GM18508 (cell line): Measurements from ENCODE around the gene P2RX1.

Experiments used
- ATAC-seq: cut with Tn5 transposase; IDR thresholded peaks from one replicate; pipeline ENCODE4 v1.9.1; 2021; ENCODE audit warnings: moderate number of reproducible peaks; ENCODE audit not compliant: insufficient read depth, unreplicated experiment

The P2RX1 gene

DNA sequence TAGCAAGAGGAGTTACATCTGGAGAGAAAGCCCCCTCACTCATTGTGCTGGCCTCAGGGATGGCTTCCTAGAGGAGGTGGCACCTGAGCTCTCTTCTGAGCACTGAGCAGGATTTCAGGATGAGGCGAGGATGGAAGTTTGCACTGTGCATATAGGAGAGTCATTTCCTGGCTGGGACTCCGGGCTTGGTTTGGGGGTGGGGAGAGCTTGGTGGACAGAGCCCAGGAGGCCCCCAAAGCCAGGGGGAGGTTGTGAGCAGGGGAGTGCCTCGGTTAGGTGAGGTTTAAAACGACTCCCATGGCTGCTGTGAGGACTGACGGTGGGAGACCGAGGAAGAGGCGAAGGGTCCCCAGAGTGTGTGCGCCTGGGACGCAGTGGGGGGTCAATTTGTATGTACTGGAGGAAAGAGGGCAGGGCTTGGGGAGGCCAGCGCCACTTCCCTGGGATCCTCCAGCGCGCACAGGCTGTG, 24.6 kb downstream of the P2RX1 start:
- ATAC-seq, result no peak

DNA sequence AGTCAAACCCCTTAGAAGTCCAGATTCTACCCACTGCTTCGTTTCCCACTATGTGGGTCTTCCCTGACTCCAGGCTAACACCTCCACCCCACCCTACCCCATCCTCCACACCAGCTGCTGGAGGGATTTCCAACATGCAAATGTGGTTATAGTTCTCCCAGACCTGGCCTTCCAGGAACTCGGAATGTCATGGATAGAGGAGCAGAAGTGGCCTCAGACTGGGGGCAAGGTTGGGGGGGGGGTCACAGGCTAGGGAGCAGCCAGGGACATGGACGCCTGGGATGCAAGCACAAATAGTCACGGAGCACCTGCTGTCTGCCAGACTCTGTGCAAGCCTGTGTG, 25.4 kb downstream of the P2RX1 start:
- no peak for ATAC-seq

DNA sequence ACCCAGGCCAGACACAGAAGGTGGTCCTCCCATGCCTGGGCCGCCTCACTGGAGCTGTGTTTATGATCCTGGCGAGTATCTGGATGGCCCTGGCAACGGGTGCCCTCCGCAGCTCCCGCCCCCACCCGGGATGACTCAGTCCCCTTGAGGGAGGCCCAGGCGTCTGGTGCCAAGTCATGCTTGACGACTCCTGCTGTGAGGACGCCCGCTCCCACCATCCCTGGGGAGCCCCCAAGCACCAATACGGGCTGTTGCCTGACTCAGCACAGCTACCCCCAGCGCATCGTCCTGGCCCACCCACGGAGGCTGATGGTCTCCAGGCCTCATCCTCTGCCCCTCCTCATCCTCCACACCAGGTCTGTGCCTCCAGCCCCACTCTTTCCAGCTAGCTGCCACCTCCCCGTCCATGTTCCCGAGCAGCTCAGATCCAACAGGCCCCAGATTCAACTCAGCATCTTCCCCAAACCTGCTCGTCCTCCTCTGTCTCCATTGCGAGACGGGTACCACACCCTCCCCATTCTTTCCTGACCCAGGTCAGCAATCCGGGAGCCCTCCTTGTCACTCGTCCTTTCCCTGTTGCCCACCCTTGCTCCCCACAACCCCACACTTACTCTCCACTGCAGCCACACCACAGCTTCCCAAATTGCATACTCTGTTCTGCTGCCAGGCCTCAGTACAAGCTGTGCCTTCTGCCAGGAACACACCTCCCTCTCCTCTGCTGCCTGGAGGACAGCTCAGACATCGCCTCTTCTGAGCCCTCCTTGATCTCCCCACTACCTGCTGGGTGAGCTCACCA, 26.0 kb downstream of the P2RX1 start:
- ATAC-seq, result no peak

DNA sequence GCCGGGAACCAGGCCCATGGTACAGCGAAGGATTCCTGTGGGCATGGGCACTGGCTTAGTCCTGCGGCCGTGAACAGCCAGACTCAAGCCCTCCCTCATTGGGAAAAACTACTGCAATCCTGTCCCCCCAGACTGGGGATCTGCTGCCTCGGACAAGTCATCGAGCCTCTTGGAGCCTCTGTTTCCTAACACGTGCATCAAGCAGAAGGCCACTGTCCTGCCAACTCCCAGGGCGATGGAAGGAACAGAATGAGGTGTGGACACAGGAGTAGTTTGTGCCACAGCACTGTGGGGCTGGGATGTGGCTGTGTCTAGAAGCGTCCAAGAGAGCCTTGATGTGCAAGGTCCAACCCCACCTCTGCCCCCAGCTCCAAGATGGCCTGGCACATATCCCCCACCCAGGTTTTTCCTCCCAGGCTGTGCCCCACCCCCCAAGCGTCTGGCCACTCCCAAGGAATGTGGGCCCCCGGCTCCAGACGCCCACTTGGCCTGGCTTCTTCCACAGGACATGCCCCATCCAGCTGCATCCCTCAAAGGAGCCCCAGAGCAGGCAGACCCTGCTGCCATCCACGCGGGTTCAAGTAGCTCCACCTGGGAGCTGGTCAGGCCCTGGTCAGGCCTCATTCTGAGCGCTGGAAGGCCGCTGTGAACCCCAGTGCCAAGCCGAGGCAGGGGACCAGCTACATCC, 26.8 kb downstream of the P2RX1 start:
- ATAC-seq, result no peak

DNA sequence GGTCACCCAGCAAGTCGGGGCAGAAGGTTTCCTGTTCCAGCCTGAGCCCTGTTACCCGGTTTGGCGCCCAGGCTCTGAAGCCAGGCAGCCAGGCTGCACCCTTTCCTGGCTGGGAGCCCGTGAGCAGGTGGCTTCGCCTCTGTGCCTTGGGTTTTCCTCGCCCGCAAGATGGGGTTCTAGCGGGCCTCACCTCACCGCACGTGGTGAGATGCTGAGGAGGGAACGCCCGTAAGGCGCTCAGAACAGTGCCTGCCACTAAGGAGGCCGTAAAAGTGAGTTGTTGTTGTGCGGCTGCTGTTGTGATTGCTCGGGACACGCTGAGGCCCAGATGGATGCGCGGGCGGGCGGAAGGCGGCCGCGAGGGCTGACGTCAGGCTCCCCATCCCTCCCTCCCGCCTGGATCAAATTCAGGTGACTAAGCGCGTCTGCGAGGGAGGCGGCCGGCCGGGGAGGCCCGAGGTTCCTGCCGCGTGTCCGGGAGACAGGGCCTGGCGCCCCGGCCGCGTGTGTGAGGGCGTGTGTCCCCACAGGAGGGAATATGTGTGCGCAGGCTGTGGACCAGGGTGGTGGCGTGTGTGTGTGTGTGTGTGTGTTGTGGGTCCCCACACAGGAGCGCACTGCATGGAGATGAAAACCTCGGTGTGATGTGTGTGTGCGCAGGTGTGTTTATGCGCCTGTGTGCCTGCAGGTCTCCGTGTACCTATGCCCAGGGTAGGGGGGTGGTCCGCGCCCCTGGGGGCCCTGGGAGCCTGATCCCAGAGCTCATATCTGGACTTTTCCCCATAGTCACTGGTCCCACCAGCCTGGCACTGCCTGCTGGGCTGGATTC, 27.7 kb downstream of the P2RX1 start:
- ATAC-seq, result no peak

DNA sequence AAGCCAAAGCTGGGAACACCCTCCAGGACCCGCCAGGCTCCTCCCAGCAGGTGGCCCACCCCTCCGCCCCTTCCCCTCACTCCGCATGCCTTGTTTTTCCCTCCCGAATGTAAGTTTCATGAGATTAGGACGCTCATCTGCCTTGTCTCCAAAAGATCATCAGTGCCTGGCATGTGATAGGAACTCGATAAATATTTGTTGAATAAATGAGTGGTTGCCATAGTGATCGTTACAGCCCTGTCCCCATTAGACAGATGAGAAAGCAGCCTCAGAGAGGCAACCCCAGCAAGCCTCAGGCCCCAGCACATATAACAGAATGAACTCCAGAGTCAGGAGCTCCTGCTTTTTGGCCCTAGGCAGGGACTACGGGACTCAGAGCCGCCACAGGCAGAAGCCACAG, 28.5 kb downstream of the P2RX1 start:
- no peak for ATAC-seq

DNA sequence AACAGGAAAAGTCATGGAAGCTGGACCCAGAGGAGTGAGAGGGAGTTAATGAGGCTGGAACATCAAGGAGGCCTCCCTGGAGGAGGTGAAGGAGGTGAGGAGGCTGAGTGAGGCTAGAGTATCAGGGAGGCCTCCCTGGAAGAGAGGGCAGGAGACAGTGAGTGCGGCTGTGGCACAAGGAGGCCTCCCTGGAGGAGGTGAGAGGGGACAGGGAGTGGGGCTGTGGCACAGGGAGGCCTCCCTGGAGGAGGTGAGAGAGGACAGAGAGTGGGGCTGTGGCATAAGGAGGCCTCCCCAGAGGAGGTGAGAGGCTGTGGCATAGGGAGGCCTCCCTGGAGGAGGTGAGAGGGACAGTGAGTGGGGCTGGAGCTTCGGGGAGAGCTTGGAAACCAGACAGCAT, 28.9 kb downstream of the P2RX1 start:
- ATAC-seq, result no peak

DNA sequence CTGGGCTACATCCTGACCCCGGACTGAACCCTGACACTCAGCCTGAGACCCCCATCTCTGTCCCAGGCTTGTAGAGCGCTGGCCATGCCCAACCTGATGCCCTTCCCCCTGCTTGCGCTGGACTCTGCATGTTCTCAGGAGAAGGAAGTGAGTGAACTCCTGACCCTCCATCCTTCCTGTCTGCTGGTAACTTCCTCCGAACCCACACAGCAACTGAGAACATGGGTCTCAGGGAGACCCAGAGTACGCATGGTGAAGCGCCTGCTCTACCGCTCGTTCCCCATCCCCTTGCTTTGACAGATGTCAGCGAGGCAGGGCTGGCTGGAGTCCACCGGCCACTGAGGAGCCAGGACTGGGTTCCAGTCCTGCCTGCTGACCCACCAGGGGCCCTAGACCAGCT, 29.5 kb downstream of the P2RX1 start:
- no peak for ATAC-seq

DNA sequence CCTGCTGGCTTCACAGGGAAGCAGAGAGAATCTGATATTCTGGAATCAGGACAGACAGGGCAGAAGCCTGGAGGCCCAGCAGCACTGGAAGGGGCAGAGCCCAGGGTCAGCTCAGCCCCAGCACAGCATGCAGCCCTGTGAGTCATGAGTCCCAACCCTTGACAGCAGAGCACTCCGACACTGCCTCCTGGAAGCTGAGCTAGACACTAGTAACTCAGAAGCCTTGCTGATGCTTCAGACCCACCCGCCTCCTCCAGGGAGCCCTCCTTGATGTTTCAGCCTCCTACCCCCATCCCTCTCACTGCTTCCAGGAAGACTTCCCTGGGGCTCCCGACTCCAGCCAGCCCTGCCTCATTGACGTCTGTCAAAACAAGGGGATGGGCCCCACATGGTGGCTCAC, 30.3 kb downstream of the P2RX1 start:
- ATAC-seq, result no peak

DNA sequence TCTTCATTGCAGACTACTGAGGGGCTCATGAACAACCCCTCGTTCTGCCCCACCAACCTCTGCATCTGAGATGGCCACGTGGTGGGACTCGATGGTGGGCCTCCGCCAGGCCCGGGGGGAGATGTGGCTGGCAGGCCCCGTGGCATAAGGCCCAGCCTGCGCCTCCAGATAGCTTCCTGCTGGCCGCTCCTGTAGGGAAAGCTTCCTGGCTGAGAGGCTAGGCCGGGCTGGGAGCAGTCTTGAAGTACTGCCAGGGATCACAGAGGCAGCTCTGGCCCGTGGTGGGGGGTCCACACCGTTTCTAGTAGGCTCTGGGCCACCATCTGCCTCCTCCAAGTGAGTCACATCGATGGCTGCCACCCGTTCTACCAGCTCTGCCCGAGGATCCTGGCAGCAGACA, 31.0 kb downstream of the P2RX1 start:
- ATAC-seq, result no peak

DNA sequence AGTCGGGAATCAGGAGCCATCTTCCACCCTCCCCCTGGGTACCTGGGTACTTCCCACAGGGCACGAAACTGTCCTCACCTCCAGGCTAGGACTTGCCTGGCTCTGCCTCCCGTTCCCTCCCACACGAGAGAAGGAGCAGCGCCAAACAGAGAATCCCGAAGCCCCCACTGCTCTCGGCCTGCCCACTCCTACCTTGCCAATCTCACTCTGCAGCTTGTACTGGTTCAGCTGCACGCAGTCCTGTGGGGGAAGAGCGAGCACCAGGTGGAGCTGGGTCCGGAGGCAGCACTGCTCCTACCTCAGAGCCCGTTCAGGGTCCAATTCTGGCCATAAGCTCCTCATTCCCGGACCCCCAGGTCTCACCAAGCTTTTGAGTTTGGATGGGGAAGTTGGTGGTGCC, 32.1 kb downstream of the P2RX1 start:
- ATAC-seq, result no peak

DNA sequence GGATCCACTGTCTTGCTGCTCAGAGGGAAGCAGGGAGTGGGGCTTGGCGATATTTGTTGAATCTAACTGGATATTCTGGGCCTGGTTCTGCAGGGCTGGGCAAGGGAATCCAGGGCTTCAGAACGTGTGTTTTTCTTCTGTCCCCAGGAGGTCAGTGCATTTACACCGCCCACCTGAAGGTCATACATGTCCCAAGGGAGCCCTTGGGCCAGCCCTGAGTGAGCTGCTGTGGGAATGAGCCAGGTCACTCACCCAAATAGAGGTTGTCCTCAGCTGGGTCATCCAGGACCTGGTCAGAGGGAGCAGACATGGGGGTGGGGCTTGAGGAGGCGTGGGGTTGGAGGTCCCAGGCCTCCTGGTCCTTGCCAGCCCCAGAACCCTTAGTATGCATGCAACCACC, 34.0 kb downstream of the P2RX1 start:
- no peak for ATAC-seq

DNA sequence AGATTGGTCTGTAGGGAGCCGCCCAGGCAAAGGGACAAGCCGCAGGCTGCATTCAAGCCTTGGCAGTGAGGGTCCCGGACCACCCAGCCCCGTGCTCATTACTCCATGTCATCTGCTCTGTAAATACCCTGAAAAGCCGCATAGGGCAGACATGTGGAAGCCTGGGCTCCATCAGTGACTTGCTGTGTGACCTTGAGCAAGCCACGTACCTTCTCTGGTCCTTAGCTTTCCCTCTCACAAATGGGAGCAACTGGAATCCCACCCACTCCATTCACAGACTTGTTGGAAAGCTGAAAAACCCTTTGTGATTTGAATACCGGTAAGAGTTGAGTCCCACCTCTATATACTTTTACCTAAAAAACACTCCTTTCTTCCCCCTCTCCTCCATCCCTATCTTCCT, 35.3 kb downstream of the P2RX1 start:
- ATAC-seq, result no peak

DNA sequence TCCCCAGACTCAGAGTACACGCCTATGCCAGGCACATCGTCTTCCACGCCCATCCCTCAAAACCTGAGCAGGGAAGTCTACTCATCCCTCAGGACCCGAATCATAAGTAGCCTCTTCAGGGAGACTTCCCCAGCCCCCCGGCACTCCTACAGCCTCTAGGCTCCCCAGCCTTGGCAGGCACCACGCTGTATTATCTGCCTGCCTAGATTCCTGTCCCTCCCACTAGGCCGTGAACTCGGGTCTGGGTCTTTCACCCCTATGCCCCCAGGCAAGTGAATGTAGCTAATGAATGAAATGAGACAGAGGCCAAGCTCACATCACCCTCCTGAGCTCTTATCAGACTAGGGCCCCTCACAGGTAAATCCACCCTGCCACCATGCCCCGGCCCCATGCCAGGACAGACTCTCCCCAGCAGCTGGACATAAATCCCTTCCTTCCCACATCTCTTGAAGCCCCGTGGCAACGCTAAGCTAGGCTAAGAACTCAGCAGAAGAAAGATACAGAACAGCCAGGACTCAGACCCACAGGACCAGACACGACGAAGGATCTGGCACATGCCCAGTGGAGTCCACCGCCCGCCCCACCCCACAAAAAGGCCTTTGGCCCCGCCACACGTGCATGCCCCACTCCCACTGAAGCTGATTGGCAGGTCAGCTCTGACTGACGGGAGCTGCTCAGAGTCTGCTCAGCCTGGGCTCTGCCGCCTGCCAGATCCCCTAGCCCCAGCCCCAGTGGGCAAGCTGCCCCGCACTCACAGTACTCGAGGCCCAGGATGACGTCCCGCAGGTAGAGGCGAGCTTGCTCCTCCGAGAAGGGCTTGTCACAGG, 36.5 kb downstream of the P2RX1 start:
- no peak for ATAC-seq

DNA sequence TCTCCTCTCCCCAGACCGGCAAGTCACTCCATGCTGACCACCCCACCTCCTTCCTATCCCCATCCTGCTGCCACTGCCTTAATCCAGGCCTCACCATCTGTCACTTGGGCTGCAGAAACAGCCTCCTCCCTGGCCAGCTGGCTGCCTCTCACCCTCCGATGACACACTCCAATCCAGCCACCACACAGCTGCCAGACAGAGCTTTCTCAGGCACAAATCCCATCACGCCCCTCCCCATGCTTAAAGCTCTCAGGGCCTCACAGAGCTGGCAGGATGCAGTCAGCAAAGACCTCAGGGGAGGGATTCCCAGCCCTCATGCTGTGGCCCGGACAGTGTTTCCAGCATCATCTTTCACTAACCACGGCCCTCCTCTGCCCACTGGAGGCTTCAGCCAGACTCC, 37.1 kb downstream of the P2RX1 start:
- ATAC-seq, result no peak

DNA sequence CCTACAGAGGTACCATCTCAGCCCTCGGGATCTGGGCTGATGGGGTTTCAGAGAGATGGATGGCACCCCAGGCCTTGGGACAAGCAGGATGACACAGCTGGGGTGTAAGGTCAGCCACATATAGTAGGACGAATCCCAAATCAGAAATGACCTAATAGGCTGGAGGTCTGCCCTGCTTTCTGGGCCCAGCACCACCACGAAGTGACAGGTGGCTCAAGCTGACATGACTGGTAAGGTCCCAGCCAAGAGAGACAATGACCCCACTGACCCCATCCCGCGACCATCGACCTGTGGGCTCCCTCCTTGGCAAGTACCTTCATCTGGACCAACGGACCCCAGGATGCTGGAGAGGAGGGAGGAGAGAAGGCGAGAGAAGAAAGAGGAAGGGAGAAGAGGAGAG, 39.0 kb downstream of the P2RX1 start:
- ATAC-seq, result no peak

DNA sequence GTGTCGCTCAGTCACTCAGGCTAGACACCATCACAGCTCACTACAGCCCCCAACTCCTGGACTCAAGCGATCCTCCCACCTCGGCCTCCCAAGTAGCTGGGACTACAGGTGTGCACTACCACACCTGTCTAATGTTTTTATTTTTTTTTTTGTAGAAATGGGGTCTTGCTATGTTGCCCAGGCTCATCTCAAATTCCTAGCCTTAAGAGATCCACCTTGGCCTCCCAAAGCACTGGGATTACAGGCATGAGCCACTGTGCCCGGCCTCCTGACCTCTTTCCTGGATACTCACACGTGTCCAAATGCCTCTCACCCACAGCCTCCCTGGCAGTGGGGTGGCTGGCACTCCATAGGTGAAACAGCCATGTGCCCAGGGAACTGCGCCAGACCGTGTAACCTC, 40.9 kb downstream of the P2RX1 start:
- ATAC-seq, result no peak

DNA sequence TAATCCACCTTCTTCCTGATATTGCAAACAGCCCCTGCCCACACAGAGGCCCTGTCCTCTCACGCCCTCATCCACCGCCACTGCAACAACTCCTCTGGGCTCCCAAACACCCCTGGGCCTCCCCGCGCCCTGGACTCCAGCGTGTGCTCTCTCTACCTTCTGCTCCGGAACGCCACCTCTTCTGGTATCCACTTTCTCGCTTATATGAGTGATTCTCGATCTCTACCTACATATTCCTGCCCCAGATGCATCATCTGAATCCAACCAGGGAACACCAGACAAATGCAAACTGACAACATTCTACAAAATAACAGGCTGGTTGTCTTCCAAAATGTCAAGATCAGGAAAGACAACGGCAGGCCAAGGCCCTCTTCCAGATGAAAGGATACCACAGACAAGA, 42.4 kb downstream of the P2RX1 start:
- no peak for ATAC-seq

DNA sequence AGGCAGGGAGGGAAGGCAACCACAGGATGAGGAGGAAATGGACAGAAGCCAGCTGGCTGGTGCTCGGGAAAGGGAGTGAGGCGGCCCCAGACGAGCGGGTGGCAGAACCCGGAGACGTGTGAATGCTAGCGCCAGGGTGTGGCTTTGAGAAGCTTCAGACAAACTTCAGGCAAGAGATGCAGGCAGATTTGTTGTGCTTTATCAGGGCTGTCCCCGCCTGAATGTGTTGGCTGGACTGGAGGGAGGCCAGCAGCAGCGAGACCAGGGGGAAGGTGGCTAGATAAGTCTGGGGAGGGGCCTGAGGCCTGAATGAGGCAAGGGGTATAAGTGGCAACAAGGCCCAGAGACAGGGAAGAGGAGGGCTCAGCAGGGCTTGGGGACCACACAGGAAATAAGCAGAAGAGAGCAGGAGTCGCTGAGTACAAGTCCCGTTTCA, 45.4 kb downstream of the P2RX1 start:
- no peak for ATAC-seq

DNA sequence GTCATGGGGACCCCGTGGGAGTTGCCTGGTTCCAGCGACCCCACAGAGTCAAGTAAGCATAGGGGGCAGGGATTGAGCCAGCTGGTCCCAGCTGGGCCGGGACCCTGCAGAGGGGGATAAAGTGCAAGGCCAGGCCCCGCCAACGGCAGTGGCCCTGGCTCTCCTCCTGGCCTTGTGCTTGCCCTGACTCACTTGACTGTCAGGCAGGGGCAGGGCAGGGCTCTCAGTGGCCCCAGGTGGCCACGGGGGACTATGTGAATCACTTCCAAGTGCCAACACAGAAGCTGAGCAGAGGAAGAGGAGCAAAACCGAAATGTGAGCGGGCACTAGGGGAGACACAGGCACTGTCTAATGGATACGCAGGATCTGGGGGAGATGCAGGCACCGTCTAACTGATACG, 48.7 kb downstream of the P2RX1 start:
- ATAC-seq, result no peak
